SK-N-SH (cell line): Measurements from ENCODE around the gene RAPGEFL1. TPM values are rescaled to one million over a fixed set of nuclear protein-coding genes. Genes with fewer than 3 reads are reported as not detected.

Source experiments
- CTCF ChIA-PET: fragments of 300-600, 350-600 bp; formaldehyde crosslinking; extraction: SDS; loops from one replicate; lab custom pipeline; 2021; lab: Yijun Ruan, JAX
- POLR2A ChIA-PET: fragments of 350-600 bp; sonication (Branson Sonifier 250); formaldehyde crosslinking; extraction: SDS; loops from one replicate; lab custom pipeline; 2020; ENCODE audit warnings: antibody characterized with exemption, inconsistent platforms; lab: Yijun Ruan, JAX
- DNase-seq: peaks from one replicate; pipeline ENCODE4 v3.0.0; 2012
- H2AFZ ChIP-seq: fragments of 200-600 bp; sonication (generic); 2 replicates; pipeline ENCODE4 v1.8.1; 2016; ENCODE audit warnings: antibody characterized with exemption, mild to moderate bottlenecking, low read depth
- H3F3A ChIP-seq: fragments of 200-600 bp; sonication (generic); replicated peaks from 2 replicates; pipeline ENCODE3; 2016; ENCODE audit warnings: antibody characterized with exemption, mild to moderate bottlenecking; ENCODE audit not compliant: insufficient read depth
- H3K27ac ChIP-seq, 2 experiments: fragments of 200-500 bp in 1 of 2; fragments of 200-600 bp in 1 of 2; sonication (Bioruptor generic) in 1 of 2; sonication (generic), shearing (Covaris generic) in 1 of 2; 2 replicates each; pipeline versions ENCODE4 v1.5.1 to v1.6.1; 2014 to 2016; ENCODE audit warnings: low read depth in 2 of 2, inconsistent platforms in 1 of 2, low read length in 1 of 2, mild to moderate bottlenecking in 1 of 2, mixed read lengths in 1 of 2
- H3K27me3 ChIP-seq: fragments of 200-600 bp; sonication (generic), shearing (Covaris generic); 2 replicates; pipeline ENCODE4 v1.6.1; 2016; ENCODE audit warnings: mixed run types; ENCODE audit not compliant: insufficient read depth
- H3K36me3 ChIP-seq, 2 experiments: fragments of 200-500 bp in 1 of 2; fragments of 200-600 bp in 1 of 2; sonication (Bioruptor generic) in 1 of 2; sonication (generic) in 1 of 2; replicated peaks in 1 of 2; 2 replicates each; pipeline versions ENCODE3 to v1.5.1; 2014 to 2016; ENCODE audit warnings: low read length in 1 of 2, mild to moderate bottlenecking in 1 of 2; ENCODE audit not compliant: insufficient read depth in 2 of 2, control insufficient read depth in 1 of 2
- H3K4me1 ChIP-seq, 2 experiments: fragments of 200-500 bp in 1 of 2; fragments of 200-600 bp in 1 of 2; sonication (Bioruptor generic) in 1 of 2; sonication (generic), shearing (Covaris generic) in 1 of 2; 2 replicates each; pipeline versions ENCODE4 v1.5.1 to v1.6.1; 2014 to 2016; ENCODE audit warnings: low read depth in 1 of 2, low read length in 1 of 2, mixed run types in 1 of 2; ENCODE audit not compliant: insufficient read depth in 2 of 2, control insufficient read depth in 1 of 2
- H3K4me2 ChIP-seq: fragments of 200-600 bp; sonication (generic), shearing (Covaris generic); 2 replicates; pipeline ENCODE4 v1.6.1; 2017; ENCODE audit warnings: mixed run types
- H3K4me3 ChIP-seq, 2 experiments: fragments of 200-500 bp in 1 of 2; fragments of 200-600 bp in 1 of 2; sonication (Bioruptor generic) in 1 of 2; sonication (generic), shearing (Covaris generic) in 1 of 2; 2 replicates each; pipeline versions ENCODE4 v1.5.1 to v1.8.1; 2014 to 2016; ENCODE audit warnings: low read depth in 2 of 2, inconsistent platforms in 1 of 2, low read length in 1 of 2, mild to moderate bottlenecking in 1 of 2, mixed read lengths in 1 of 2, moderate library complexity in 1 of 2
- H3K79me2 ChIP-seq: fragments of 200-600 bp; sonication (generic); 2 replicates; pipeline ENCODE4 v1.8.1; 2017; ENCODE audit warnings: mild to moderate bottlenecking; ENCODE audit not compliant: insufficient read depth
- H3K9ac ChIP-seq: fragments of 200-600 bp; sonication (generic); 2 replicates; pipeline ENCODE4 v1.6.1; 2017; ENCODE audit warnings: mixed run types
- H3K9me2 ChIP-seq: fragments of 200-600 bp; sonication (generic); 2 replicates; pipeline ENCODE4 v1.6.1; 2017; ENCODE audit warnings: mixed run types
- H3K9me3 ChIP-seq: fragments of 200-600 bp; sonication (generic); 2 replicates; pipeline ENCODE4 v1.6.1; 2017; ENCODE audit warnings: mixed run types, mild to moderate bottlenecking, moderate library complexity
- H4K20me1 ChIP-seq: fragments of 200-600 bp; sonication (generic); 2 replicates; pipeline ENCODE4 v1.6.1; 2017; ENCODE audit warnings: mild to moderate bottlenecking, mixed run types; ENCODE audit not compliant: insufficient read depth
- GABPA ChIP-seq: IDR thresholded peaks from 2 replicates; pipeline ENCODE4 v1.4.0; 2012; ENCODE audit warnings: low read depth, mild to moderate bottlenecking
- IRF3 ChIP-seq: fragments of 150-350 bp; IDR thresholded peaks from 2 replicates; pipeline ENCODE4 v1.6.1; 2016; ENCODE audit warnings: mild to moderate bottlenecking, low read depth, low read length
- ZBTB33 ChIP-seq: IDR thresholded peaks from 2 replicates; pipeline ENCODE4 v1.4.0; 2012; ENCODE audit warnings: low read depth, borderline replicate concordance
- WGBS: methylation state at CpG from one replicate; pipeline ENCODE4 v1.1.6; 2017; ENCODE audit warnings: low lambda C conversion rate; 5-methylcytosine and 5-hydroxymethylcytosine counted together
- polyA plus RNA-seq, 3 experiments: library from polyadenylated mRNA; depleted of rRNA; stranded (reverse); fragments of >200 nt; gene quantifications; 2 replicates each; pipeline ENCODE4 v1.2.3, GENCODE V29; 2012
- TF ChIP-seq, protein P1 (sequence below): IDR thresholded peaks from 2 replicates; pipeline ENCODE4 v1.4.0; 2012; ENCODE audit warnings: low read depth
- TF ChIP-seq, protein P2 (sequence below): fragments of 200-600 bp; sonication (generic); IDR thresholded peaks from 2 replicates; pipeline ENCODE4 v1.6.1; 2017; ENCODE audit warnings: antibody characterized with exemption, mild to moderate bottlenecking, moderate library complexity

RAPGEFL1 gene
- polyA plus RNA-seq, 1 of the 3 experiments (the other 2 are of a cell fraction) = 5.9 TPM

DNA sequence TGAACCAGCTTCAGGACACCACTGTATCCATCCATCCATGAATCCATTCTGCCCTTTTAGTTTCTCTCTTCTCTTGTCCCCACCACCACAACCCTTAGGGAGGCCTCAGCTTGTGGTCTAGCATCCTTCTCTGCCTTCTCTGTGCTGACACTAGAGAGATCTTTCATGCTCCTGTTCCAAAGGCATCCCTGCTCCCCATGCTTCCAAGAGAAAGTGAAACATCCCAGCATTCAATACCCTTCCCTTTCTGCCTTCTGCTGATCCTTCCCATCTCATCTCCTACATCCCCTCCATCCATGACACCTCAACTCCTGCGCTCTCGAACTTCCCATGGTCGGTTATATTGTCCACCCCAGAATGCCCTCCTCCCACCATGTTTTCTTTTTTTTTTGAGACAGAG is 10.0 kb downstream of the RAPGEFL1 start (continued):
- no peak for TF ChIP-seq ZBTB33
- TF ChIP-seq, protein P1, sequence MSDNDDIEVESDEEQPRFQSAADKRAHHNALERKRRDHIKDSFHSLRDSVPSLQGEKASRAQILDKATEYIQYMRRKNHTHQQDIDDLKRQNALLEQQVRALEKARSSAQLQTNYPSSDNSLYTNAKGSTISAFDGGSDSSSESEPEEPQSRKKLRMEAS = no peak

GRCh38 chr17:40188694-40189093 is 11.4 kb downstream of the RAPGEFL1 start:
- CTCF ChIA-PET = interaction anchor here (1.0 to 4.0 kb wide), 4 partner anchors 13 to 173 kb away, joined by 3 to 25 read pairs (median 4); partner anchors contain the start of gene CSF3
- no peak overlapping the region for H3K4me3 ChIP-seq
- WGBS = 93% methylated on average over 6 of the region's 6 CpGs

DNA sequence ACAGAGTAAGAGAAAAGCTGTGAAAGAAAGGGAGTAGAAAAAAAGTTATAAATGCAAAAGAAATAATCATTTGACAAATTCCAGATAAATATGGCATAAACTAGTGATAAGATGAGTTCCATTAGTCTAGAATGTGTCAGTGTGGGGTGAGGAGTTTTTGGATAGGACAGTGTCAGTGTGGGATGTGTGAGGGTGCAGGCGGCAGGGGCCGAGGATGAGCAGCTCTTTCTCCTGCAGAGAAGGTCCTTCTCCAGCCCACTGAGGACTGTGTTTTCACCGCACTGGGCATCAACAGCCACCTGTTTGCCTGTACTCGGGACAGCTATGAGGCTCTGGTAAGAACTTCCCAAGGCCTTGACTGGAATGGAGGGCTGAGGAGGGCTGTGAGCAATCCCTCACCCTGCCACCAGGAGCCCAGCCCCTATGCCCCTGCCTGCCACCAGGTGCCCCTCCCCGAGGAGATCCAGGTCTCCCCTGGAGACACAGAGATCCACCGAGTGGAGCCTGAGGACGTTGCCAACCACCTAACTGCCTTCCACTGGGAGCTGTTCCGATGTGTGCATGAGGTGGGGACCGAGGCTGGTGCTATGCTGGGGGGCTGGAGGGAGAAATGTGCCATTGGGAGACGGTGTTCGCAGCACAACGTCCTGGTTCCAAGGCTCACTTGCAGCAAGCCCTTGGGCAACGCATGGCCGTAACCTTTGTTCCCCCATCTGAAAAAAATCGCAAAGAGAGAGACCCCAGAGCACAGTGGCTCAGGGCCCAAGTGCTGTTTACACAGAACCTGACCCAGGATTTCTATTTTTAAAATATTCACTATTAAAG is 13.1 kb downstream of the RAPGEFL1 start:
- ChIA-PET CTCF (interaction anchor here (0.7 to 6.0 kb wide), 28 partner anchors 10 to 343 kb away, joined by 3 to 94 read pairs (median 6); partner anchors contain the start of genes CSF3, NR1D1, PSMD3 and RAPGEFL1), POLR2A (interaction anchor here (1.0 to 1.5 kb wide), 4 partner anchors 7 to 98 kb away, joined by 3 to 8 read pairs (median 4); partner anchors contain the start of gene CDC6)
- TF ChIP-seq, protein P2, sequence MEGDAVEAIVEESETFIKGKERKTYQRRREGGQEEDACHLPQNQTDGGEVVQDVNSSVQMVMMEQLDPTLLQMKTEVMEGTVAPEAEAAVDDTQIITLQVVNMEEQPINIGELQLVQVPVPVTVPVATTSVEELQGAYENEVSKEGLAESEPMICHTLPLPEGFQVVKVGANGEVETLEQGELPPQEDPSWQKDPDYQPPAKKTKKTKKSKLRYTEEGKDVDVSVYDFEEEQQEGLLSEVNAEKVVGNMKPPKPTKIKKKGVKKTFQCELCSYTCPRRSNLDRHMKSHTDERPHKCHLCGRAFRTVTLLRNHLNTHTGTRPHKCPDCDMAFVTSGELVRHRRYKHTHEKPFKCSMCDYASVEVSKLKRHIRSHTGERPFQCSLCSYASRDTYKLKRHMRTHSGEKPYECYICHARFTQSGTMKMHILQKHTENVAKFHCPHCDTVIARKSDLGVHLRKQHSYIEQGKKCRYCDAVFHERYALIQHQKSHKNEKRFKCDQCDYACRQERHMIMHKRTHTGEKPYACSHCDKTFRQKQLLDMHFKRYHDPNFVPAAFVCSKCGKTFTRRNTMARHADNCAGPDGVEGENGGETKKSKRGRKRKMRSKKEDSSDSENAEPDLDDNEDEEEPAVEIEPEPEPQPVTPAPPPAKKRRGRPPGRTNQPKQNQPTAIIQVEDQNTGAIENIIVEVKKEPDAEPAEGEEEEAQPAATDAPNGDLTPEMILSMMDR = peak; percentile 50; the same call in 1 of the 2 replicates
- no peak for TF ChIP-seq GABPA
- Histone ChIP-seq H4K20me1 (no peaks in the 10 kb centered on the region), H3K4me1 (peaks cover 4 to 26% of the 10 kb centered on the region in 2 experiments; a peak in 3 of 4 replicates), H3K36me3 (no peaks in the 10 kb centered on the region), H3K79me2 (no peaks in the 10 kb centered on the region), H3K9me3 (no peaks in the 10 kb centered on the region), H3F3A (peaks cover 4% of the 10 kb centered on the region), H3K4me2 (no peak overlapping the region), H2AFZ (no peak overlapping the region), H3K27ac (no peak overlapping the region), H3K9ac (no peak overlapping the region), H3K27me3 (no peaks in the 10 kb centered on the region), H3K4me3 (no peak overlapping the region; a peak in 1 of 4 replicates), H3K9me2 (no peaks in the 10 kb centered on the region)
- peak; percentile 83 for DNase-seq
- WGBS = 79% methylated on average over 13 of the region's 15 CpGs

More at GRCh38 chr17:40188694-40189093, 11.4 kb downstream of the RAPGEFL1 start:
- no peak overlapping the region for H3K9ac ChIP-seq
- peaks cover 4 to 15% of the 10 kb centered on the region in 2 experiments; a peak in 3 of 4 replicates for H3K4me1 ChIP-seq
- H3K9me2 ChIP-seq = no peaks in the 10 kb centered on the region
- no peaks in the 10 kb centered on the region for H4K20me1 ChIP-seq
- no peaks in the 10 kb centered on the region for H3K36me3 ChIP-seq
- H3K4me2 ChIP-seq = no peak overlapping the region
- TF ChIP-seq, protein P1 = no peak
- TF ChIP-seq IRF3 = no peak
- no peaks in the 10 kb centered on the region for H3K27me3 ChIP-seq
- no peak overlapping the region for H3K27ac ChIP-seq
- DNase-seq = no peak
- peaks cover 4% of the 10 kb centered on the region for H3F3A ChIP-seq
- no peaks in the 10 kb centered on the region for H3K79me2 ChIP-seq
- no peak overlapping the region for H2AFZ ChIP-seq
- no peaks in the 10 kb centered on the region for H3K9me3 ChIP-seq
- POLR2A ChIA-PET = no interaction called here
